Neural cell (in vitro differentiated cells): Measurements from ENCODE around the gene ZNF431. TPM values are rescaled to one million over a fixed set of nuclear protein-coding genes. Genes with fewer than 3 reads are reported as not detected.

Experiments
- H2AFZ ChIP-seq: fragments of 200-600, 300-800 bp; sonication (generic), shearing (Covaris generic); 2 replicates; pipeline ENCODE4 v1.6.0; 2014; ENCODE audit warnings: low read depth, mild to moderate bottlenecking, antibody characterized with exemption, low read length, moderate library complexity
- H3F3A ChIP-seq: fragments of 200-600 bp; shearing (Covaris generic); 2 replicates; pipeline ENCODE4 v1.6.1; 2016; ENCODE audit warnings: mild to moderate bottlenecking, moderate library complexity, mixed read lengths, antibody characterized with exemption, low read length; ENCODE audit not compliant: insufficient read depth, poor library complexity, severe bottlenecking
- H3K27ac ChIP-seq: fragments of 200-600, 300-800 bp; sonication (generic), shearing (Covaris generic); 2 replicates; pipeline ENCODE4 v1.5.1; 2014; ENCODE audit warnings: mild to moderate bottlenecking, low read length, moderate library complexity
- H3K27me3 ChIP-seq: fragments of 300-800, 200-600 bp; sonication (generic), shearing (Covaris generic); 2 replicates; pipeline ENCODE4 v1.6.0; 2014; ENCODE audit warnings: mild to moderate bottlenecking, low read depth, low read length, moderate library complexity; ENCODE audit not compliant: insufficient read depth
- H3K36me3 ChIP-seq: fragments of 300-800, 200-600 bp; sonication (generic), shearing (Covaris generic); 2 replicates; pipeline ENCODE4 v1.5.1; 2014; ENCODE audit warnings: mild to moderate bottlenecking, antibody characterized with exemption, low read length, moderate library complexity; ENCODE audit not compliant: insufficient read depth
- H3K4me2 ChIP-seq: fragments of 300-800, 200-600 bp; sonication (generic), shearing (Covaris generic); 2 replicates; pipeline ENCODE4 v1.6.0; 2014; ENCODE audit warnings: mild to moderate bottlenecking, low read length
- H3K4me3 ChIP-seq: fragments of 300-800, 200-600 bp; sonication (generic), shearing (Covaris generic); 2 replicates; pipeline ENCODE4 v1.5.1; 2014; ENCODE audit warnings: mild to moderate bottlenecking, low read length, moderate library complexity
- H3K79me2 ChIP-seq: fragments of 200-600 bp; shearing (Covaris generic); replicated peaks from 2 replicates; pipeline ENCODE4 v1.6.0; 2014; ENCODE audit warnings: mild to moderate bottlenecking, low read length, moderate library complexity; ENCODE audit not compliant: insufficient read depth
- H3K9ac ChIP-seq: fragments of 300-800, 200-600 bp; sonication (generic), shearing (Covaris generic); 2 replicates; pipeline ENCODE4 v1.6.1; 2016; ENCODE audit warnings: mild to moderate bottlenecking, low read length, mixed read lengths
- H3K9me2 ChIP-seq: fragments of 200-600 bp; shearing (Covaris generic); 2 replicates; pipeline ENCODE4 v1.6.1; 2016; ENCODE audit warnings: mild to moderate bottlenecking, low read length, mixed read lengths; ENCODE audit not compliant: insufficient read depth
- H3K9me3 ChIP-seq: fragments of 200-600, 300-800 bp; sonication (generic), shearing (Covaris generic); 2 replicates; pipeline ENCODE4 v1.6.1; 2016; ENCODE audit warnings: mild to moderate bottlenecking, mixed run types, low read length, moderate library complexity, mixed read lengths
- H4K20me1 ChIP-seq: fragments of 200-600 bp; shearing (Covaris generic); 2 replicates; pipeline ENCODE4 v1.6.1; 2016; ENCODE audit warnings: mild to moderate bottlenecking, mixed run types; ENCODE audit not compliant: insufficient read depth
- CTCF ChIP-seq: fragments of 450-650 bp; IDR thresholded peaks from 2 replicates; pipeline ENCODE4 v1.5.1; 2014; ENCODE audit warnings: antibody characterized with exemption, mild to moderate bottlenecking, moderate library complexity; ENCODE audit not compliant: poor library complexity, severe bottlenecking
- EP300 ChIP-seq: fragments of 450-650 bp; conservative IDR thresholded peaks from 2 replicates; pipeline ENCODE4 v1.6.1; 2014; ENCODE audit warnings: antibody characterized with exemption, mild to moderate bottlenecking, moderate library complexity; ENCODE audit not compliant: poor library complexity, severe bottlenecking
- EZH2 ChIP-seq: fragments of 200-600, 300-800 bp; shearing (Covaris generic), sonication (generic); IDR thresholded peaks from 2 replicates; pipeline ENCODE4 v1.6.1; 2014; ENCODE audit warnings: antibody characterized with exemption, low read length, borderline replicate concordance, mild to moderate bottlenecking; ENCODE audit not compliant: insufficient read depth, poor library complexity, severe bottlenecking
- MXI1 ChIP-seq: fragments of 450-650 bp; conservative IDR thresholded peaks from 2 replicates; pipeline ENCODE4 v1.6.1; 2014; ENCODE audit warnings: antibody characterized with exemption, mild to moderate bottlenecking; ENCODE audit not compliant: poor library complexity, severe bottlenecking
- REST ChIP-seq: IDR thresholded peaks from 2 replicates; pipeline ENCODE4 v1.6.1; 2012; ENCODE audit warnings: borderline replicate concordance
- SMC3 ChIP-seq: fragments of 450-650 bp; conservative IDR thresholded peaks from 2 replicates; pipeline ENCODE4 v1.6.1; 2014; ENCODE audit warnings: antibody characterized with exemption, mild to moderate bottlenecking, moderate library complexity; ENCODE audit not compliant: poor library complexity
- polyA plus RNA-seq: library from polyadenylated mRNA; depleted of rRNA; stranded (reverse); fragments of >200 nt; gene quantifications from 2 replicates; pipeline ENCODE4 v1.2.3, GENCODE V29; 2014

ZNF431 gene
- polyA plus RNA-seq, 1 donor from 2014 or later, result 16.3 TPM

GRCh38 chr19:21147540-21147939 lies 5.7 kb downstream of the ZNF431 start:
- peaks cover 6% of the 10 kb centered on the region for H3K9me3 ChIP-seq
- TF ChIP-seq SMC3 (no peak), CTCF (no peak), REST (no peak), EZH2 (no peak), MXI1 (no peak), EP300 (no peak)

GRCh38 chr19:21148681-21149080 lies 6.8 kb downstream of the ZNF431 start:
- Histone ChIP-seq H3K36me3 (peaks cover 9% of the 10 kb centered on the region), H3K4me3 (no peak overlapping the region), H3K4me2 (no peak overlapping the region), H3K27me3 (no peaks in the 10 kb centered on the region), H3F3A (no peaks in the 10 kb centered on the region), H4K20me1 (no peaks in the 10 kb centered on the region), H3K9me3 (peaks cover 6% of the 10 kb centered on the region), H2AFZ (no peak overlapping the region), H3K27ac (no peak overlapping the region), H3K9me2 (no peaks in the 10 kb centered on the region), H3K9ac (no peak overlapping the region), H3K79me2 (peaks cover 33% of the 10 kb centered on the region)
- TF ChIP-seq REST, result no peak
- TF ChIP-seq EP300, result no peak

More at GRCh38 chr19:21147540-21147939, 5.7 kb downstream of the ZNF431 start:
- Histone ChIP-seq H3K36me3 (peaks cover 9% of the 10 kb centered on the region), H3K4me2 (no peak overlapping the region), H3K27ac (no peak overlapping the region), H3K4me3 (no peak overlapping the region), H4K20me1 (no peaks in the 10 kb centered on the region), H2AFZ (no peak overlapping the region), H3F3A (no peaks in the 10 kb centered on the region), H3K9me2 (no peaks in the 10 kb centered on the region), H3K27me3 (no peaks in the 10 kb centered on the region), H3K79me2 (peaks cover 42% of the 10 kb centered on the region), H3K9ac (no peak overlapping the region)
